Measurements from ENCODE around the gene NPC1L1. TPM values are rescaled to one million over a fixed set of nuclear protein-coding genes. Genes with fewer than 3 reads are reported as not detected.

Gene NPC1L1
- total and polyA plus RNA-seq, 8 donors = 0.06 to 0.50 (median 0.32) TPM; not detected in 1

DNA sequence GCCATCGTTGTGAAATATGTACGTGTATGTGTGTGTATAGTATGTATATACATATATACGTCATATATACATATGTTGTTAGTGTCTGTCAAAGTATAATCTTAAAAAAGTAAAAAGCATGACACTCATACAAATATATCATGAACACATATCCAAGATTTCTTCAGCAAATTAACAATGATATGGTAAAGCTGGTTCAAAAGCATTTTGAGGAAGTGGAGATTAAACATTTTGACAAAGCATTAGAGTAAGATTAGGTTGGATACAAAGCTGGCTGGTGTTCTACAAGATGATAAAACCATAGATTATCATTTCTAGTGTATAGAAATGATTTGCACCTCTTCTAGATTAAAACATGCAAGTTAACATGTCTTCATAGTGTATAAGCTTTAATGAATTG, 49.9 kb downstream of the NPC1L1 start:
- H3K36me3 ChIP-seq = no peaks in the 10 kb centered on the region
- peaks cover 17 to 42% of the 10 kb centered on the region in 2 donors for H3K4me1 ChIP-seq
- ATAC-seq (no peak), DNase-seq (no peak)
- H3K4me3 ChIP-seq = peak overlapping the region; percentile 75 to 86
- intact Hi-C loops (cut with DNase I) = no loop called here
- no peaks in the 10 kb centered on the region for H3K9me3 ChIP-seq
- TF ChIP-seq, protein P1, sequence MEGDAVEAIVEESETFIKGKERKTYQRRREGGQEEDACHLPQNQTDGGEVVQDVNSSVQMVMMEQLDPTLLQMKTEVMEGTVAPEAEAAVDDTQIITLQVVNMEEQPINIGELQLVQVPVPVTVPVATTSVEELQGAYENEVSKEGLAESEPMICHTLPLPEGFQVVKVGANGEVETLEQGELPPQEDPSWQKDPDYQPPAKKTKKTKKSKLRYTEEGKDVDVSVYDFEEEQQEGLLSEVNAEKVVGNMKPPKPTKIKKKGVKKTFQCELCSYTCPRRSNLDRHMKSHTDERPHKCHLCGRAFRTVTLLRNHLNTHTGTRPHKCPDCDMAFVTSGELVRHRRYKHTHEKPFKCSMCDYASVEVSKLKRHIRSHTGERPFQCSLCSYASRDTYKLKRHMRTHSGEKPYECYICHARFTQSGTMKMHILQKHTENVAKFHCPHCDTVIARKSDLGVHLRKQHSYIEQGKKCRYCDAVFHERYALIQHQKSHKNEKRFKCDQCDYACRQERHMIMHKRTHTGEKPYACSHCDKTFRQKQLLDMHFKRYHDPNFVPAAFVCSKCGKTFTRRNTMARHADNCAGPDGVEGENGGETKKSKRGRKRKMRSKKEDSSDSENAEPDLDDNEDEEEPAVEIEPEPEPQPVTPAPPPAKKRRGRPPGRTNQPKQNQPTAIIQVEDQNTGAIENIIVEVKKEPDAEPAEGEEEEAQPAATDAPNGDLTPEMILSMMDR (IDR thresholded peaks at IDR 0.05) = no peak
- peak overlapping the region; percentile 97 for H3K27ac ChIP-seq
- H3K27me3 ChIP-seq = peaks cover 0 to 4% of the 10 kb centered on the region in 2 donors

DNA sequence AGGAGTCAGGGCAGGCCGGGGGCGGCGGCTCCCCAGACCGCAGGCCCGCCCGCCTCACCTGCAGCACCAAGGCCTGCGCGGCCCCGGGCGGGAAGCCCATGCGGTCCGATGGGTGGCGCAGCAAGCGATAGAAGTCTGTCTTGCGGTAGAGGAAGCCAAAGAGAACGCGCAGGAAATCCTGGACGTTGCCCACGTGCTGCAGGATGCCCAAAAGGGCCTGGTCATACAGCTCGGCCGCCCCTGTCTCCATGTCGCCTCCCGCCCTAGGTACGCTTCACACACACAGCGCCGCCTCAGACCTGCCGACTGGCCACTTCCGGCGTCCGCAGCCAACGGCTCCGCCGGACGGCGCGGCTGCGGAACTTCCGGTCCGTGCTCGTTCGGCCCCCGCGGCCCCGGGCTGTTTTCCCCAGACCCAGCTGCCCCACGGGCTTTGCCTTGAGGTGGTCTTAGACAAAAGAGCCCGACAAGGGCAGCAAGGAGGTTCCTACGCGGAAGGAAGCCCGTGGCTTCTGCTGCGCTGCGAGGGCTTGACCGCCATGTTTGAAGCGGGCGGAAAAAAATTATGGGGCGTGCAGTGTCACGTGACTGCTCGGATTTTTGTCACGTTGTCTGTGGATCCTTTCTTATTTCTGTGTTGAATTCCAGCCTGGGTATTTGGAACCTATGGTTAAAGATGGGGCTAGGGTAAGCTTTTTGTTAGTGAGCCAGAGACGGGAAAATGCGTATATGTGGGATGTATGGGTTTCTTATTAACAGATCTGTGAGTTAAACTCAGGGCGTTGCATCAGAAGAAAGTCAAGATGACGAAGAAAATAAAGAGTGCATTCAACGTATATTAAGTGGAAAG, 50.6 kb downstream of the NPC1L1 start, which contains the start of gene NUDCD3:
Gene NUDCD3 (minus strand): TSS at position 308 of the 850 bp plus-strand sequence. CDS start 58 bp downstream, at position 250.
- peaks cover 22 to 48% of the 10 kb centered on the region in 2 donors for H3K4me1 ChIP-seq
- H3K27ac ChIP-seq = peak within 1 kb of the TSS; percentile 97
- no peaks in the 10 kb centered on the region for H3K36me3 ChIP-seq
- H3K27me3 ChIP-seq = peaks cover 0 to 4% of the 10 kb centered on the region in 2 donors
- ATAC-seq (peak; percentile 97), DNase-seq (peak; percentile 85 to 94 (median 88))
- TF ChIP-seq, protein P1 (IDR thresholded peaks at IDR 0.05) = no peak
- H3K4me3 ChIP-seq = peak within 1 kb of the TSS; percentile 75 to 86
- intact Hi-C loops (cut with DNase I) = no loop called here
- no peaks in the 10 kb centered on the region for H3K9me3 ChIP-seq

DNA sequence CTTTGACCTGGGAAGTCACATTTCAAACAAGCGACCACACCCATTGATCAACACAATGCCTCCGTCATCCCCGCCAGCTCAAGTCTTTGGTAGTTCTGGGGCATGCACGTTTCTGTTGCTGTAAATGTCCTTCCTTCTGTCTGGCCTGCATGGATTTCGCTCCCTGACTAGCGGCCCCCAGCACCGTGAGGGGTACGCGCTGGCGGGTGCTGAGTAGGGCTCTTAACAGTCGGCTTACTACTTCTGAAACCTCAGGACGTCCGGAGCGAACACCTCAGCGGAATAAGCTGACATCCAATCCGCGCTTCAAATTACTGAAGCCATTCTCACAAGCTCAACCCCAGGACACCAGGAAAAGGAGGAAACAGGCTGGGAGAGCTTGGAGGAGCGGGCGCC, 51.2 kb downstream of the NPC1L1 start:
- peak; percentile 30 for ATAC-seq
- intact Hi-C loops (cut with DNase I) = no loop called here
- Histone ChIP-seq H3K9me3 (no peaks in the 10 kb centered on the region), H3K4me3 (peak overlapping the region; percentile 75 to 86), H3K36me3 (peaks cover 0 to 1% of the 10 kb centered on the region in 2 donors), H3K27me3 (peaks cover 0 to 4% of the 10 kb centered on the region in 2 donors), H3K27ac (peak overlapping the region; percentile 97), H3K4me1 (peaks cover 22 to 52% of the 10 kb centered on the region in 2 donors)
- no peak for DNase-seq
- TF ChIP-seq, protein P1 (IDR thresholded peaks at IDR 0.05) = no peak

DNA sequence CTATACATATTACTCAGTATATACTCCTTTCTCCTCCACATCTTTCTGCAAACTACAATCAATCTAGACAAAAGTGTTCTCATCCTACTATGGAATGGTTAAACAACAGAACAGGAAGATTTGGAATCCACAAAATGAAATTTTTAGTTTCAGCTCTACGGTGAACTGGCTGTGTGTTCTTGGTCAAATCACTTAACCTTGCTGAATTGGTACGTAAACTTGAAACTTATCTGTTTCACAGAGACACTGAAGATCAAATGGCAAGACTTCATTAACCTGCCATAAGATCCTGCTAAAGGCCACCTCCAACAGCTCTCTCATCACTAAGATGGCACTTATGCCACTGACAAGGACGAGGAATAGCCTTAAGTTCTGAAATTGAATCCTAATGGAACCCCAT, 52.2 kb downstream of the NPC1L1 start:
- TF ChIP-seq, protein P1 (IDR thresholded peaks at IDR 0.05) = no peak
- Histone ChIP-seq H3K36me3 (peaks cover 0 to 11% of the 10 kb centered on the region in 2 donors), H3K27me3 (peaks cover 0 to 4% of the 10 kb centered on the region in 2 donors), H3K4me3 (peak overlapping the region in 1 of 2 donors; percentile 86), H3K9me3 (no peaks in the 10 kb centered on the region), H3K27ac (no peak overlapping the region), H3K4me1 (peaks cover 22 to 57% of the 10 kb centered on the region in 2 donors)
- DNase-seq = no peak
- ATAC-seq = no peak
- intact Hi-C loops (cut with DNase I) = no loop called here

DNA sequence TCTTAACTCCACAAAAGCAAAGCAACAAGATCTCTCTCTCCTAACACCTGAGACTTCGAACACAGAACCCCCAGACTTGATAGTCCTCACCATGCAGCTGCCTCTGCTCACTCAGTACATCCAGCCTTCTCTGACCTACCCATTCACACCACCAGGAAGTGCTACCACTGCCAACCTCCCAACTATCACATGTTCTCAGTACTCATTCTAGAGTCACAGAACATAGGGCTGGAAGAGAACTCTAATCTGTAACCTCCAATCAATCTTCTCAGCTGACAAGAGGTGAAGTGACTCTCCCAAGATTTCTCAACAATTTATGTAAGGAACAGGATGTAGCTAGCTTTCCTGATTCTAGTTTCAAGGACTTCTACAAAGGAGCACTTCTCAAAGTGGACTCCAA, 54.4 kb downstream of the NPC1L1 start:
- Histone ChIP-seq H3K9me3 (peaks cover 0 to 2% of the 10 kb centered on the region in 2 donors), H3K4me3 (no peak overlapping the region), H3K27ac (no peak overlapping the region), H3K4me1 (peaks cover 22 to 57% of the 10 kb centered on the region in 2 donors), H3K27me3 (no peaks in the 10 kb centered on the region), H3K36me3 (peaks cover 0 to 34% of the 10 kb centered on the region in 2 donors)
- no peak for DNase-seq
- TF ChIP-seq, protein P1 (IDR thresholded peaks at IDR 0.05) = peak in 1 of 2 donors; percentile 8
- intact Hi-C loops (cut with DNase I) = no loop called here
- peak; percentile 47 for ATAC-seq

Data from left lung (tissue), 10 donors.